ENCODE data around the gene CEP85L.

CEP85L gene

DNA sequence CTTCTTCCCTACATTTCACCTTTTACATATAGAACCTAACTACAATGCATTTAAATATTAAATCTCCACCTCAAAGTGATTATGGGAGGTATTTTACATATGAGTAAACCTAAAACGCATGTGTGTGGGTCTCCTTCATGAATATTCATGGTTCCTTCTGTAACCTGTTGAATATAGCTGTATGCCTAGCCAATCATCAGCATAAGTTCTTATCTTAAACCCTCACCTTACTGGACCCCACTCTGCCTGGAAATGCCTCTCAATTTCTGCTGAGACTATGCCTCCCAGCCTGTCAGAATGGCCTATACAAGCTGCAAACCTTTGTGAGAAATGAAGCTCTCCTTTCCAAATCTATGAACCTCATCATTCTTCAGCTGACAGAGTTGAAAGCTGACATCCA, 21.3 kb downstream of the CEP85L start:
- DNase-seq (ENCODE audit: low spot score) = no peak
- in situ Hi-C loops (cut with MboI; ENCODE audit: low pct_unique_long_range_greater_than_20kb, low sequenced_read_pairs, unreplicated experiment) = no loop called here
- TF ChIP-seq, protein P1, sequence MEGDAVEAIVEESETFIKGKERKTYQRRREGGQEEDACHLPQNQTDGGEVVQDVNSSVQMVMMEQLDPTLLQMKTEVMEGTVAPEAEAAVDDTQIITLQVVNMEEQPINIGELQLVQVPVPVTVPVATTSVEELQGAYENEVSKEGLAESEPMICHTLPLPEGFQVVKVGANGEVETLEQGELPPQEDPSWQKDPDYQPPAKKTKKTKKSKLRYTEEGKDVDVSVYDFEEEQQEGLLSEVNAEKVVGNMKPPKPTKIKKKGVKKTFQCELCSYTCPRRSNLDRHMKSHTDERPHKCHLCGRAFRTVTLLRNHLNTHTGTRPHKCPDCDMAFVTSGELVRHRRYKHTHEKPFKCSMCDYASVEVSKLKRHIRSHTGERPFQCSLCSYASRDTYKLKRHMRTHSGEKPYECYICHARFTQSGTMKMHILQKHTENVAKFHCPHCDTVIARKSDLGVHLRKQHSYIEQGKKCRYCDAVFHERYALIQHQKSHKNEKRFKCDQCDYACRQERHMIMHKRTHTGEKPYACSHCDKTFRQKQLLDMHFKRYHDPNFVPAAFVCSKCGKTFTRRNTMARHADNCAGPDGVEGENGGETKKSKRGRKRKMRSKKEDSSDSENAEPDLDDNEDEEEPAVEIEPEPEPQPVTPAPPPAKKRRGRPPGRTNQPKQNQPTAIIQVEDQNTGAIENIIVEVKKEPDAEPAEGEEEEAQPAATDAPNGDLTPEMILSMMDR (IDR thresholded peaks at IDR 0.05; ENCODE audit: extremely low read depth, insufficient read depth, missing control alignments) = no peak

DNA sequence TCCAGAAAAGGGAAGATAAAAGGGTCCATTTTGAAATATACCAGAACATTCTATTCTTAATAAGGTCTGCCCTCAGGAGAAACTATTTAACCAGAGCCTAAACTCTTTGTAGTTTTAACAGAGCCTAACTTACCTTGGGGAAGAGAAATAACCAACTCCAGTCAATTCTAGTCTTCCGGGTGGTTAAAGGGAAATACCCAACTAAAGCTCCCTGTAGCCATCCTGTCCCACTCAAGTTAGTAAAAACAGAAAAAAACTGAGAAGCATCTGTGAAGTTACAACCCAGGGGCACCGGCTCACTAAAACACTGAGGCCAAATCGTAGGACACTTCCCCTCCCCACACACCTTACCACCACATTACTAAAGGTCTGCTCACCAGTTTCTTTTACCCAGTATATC, 23.7 kb downstream of the CEP85L start:
- in situ Hi-C loops (cut with MboI; ENCODE audit: low pct_unique_long_range_greater_than_20kb, low sequenced_read_pairs, unreplicated experiment) = no loop called here
- DNase-seq (ENCODE audit: low spot score) = no peak
- TF ChIP-seq, protein P1 (IDR thresholded peaks at IDR 0.05; ENCODE audit: extremely low read depth, insufficient read depth, missing control alignments) = no peak

DNA sequence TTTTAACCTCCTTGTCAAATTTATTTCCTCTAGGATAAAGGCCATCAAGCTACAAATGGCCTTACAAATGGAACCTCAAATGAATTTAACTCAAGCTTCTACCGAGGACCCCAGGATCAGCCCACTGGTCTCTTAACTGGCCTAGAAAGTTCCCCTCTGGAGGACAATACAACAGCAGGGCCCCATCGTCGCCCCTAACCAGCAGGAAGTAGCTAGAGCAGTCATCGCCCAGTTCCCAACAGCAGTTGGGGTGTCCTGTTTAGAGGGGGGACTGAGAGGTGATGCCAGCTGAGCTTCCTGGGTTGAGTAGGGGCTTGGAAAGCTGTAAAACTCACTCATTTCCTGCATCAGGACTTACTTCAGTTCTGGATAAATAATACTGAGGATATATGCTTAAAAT, 25.6 kb downstream of the CEP85L start:
- no peak for DNase-seq (ENCODE audit: low spot score)
- TF ChIP-seq, protein P1 (IDR thresholded peaks at IDR 0.05; ENCODE audit: extremely low read depth, insufficient read depth, missing control alignments) = no peak
- in situ Hi-C loops (cut with MboI; ENCODE audit: low pct_unique_long_range_greater_than_20kb, low sequenced_read_pairs, unreplicated experiment) = no loop called here

DNA sequence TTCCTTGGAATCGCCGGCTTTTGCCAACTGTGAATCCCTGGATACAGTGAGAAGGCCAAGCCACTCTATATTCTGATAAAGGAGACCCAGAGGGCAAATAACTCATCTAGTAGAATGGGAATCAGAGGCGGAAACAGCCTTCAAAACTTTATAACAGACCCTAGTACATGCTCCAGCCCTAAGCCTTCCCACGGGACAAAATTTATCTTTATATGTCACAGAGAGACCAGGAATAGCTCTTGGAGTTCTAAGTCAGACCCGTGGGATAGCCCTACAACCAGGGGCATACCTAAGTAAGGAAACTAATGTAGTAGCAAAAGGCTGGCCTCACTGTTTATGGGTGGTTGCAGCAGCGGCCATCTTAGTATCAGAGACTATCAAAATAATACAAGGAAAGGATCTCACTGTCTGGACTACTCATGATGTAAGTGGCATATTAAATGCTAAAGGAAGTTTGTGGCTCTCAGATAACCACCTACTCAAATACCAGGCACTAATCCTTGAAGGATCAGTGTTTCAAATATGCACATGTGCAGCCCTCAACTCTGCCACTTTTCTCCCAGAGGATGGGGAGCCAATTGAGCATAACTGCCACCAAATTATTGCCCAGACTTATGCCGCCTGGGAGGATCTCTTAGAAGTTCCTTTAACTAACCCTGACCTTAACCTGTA, 29.5 kb downstream of the CEP85L start:
- in situ Hi-C loops (cut with MboI; ENCODE audit: low pct_unique_long_range_greater_than_20kb, low sequenced_read_pairs, unreplicated experiment) = no loop called here
- DNase-seq (ENCODE audit: low spot score) = no peak
- TF ChIP-seq, protein P1 (IDR thresholded peaks at IDR 0.05; ENCODE audit: extremely low read depth, insufficient read depth, missing control alignments) = no peak

DNA sequence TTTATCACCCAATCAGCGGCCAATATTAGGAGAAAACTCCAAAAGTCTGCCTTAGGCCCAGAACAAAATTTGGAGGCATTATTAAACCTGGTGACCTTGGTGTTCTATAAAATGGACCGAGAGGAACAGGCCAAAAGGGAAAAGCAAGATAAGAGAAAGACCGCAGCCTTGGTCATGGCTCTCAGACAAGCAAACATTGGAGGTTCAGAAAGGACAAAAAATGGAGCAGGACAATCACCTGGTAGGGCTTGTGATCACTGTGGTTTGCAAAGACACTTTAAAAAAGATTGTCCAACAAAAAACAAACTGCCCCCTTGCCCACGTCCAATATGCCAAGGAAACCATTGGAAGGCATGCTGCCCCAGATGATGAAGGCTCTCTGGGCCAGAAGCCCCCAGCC, 31.2 kb downstream of the CEP85L start:
- in situ Hi-C loops (cut with MboI; ENCODE audit: low pct_unique_long_range_greater_than_20kb, low sequenced_read_pairs, unreplicated experiment) = no loop called here
- DNase-seq (ENCODE audit: low spot score) = no peak
- TF ChIP-seq, protein P1 (IDR thresholded peaks at IDR 0.05; ENCODE audit: extremely low read depth, insufficient read depth, missing control alignments) = no peak

DNA sequence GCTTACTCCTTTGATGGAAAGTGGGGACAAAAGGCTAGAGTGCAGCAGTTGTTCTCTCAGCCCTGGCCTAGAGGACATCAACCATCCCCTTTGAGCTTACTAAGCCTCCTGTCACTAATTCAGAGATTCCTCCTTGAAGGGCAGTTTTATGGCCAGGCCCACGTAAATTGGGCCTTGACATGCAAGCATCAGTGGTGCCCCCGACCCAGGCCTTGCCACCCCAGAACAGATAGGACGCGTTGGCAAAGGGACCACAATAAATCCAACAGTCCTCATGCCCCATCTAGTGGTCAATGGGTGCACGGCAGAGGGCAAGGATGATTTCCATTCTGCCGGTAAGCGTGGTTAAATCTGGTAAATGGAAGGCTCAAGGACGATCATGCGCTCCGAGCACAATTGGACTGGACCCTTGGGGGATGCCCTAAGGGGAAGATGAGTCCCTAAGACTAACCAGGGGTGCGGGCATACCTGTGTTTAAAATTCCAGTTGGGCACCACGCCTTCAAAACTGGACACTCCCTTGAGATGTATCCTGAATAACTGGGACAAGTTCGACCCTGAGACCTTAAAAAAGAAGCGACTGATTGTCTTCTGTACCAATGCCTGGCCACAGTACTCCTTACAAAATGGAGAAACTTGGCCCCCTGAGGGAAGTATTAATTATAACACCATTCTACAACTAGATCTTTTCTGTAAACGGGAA, 32.6 kb downstream of the CEP85L start:
- in situ Hi-C loops (cut with MboI; ENCODE audit: low pct_unique_long_range_greater_than_20kb, low sequenced_read_pairs, unreplicated experiment) = no loop called here
- TF ChIP-seq, protein P1 (IDR thresholded peaks at IDR 0.05; ENCODE audit: extremely low read depth, insufficient read depth, missing control alignments) = peak; percentile 90
- peak; percentile 28 for DNase-seq (ENCODE audit: low spot score)

Measured in GM13977 (cell line).